ENCODE measurements around the gene MACROD2.

DNA sequence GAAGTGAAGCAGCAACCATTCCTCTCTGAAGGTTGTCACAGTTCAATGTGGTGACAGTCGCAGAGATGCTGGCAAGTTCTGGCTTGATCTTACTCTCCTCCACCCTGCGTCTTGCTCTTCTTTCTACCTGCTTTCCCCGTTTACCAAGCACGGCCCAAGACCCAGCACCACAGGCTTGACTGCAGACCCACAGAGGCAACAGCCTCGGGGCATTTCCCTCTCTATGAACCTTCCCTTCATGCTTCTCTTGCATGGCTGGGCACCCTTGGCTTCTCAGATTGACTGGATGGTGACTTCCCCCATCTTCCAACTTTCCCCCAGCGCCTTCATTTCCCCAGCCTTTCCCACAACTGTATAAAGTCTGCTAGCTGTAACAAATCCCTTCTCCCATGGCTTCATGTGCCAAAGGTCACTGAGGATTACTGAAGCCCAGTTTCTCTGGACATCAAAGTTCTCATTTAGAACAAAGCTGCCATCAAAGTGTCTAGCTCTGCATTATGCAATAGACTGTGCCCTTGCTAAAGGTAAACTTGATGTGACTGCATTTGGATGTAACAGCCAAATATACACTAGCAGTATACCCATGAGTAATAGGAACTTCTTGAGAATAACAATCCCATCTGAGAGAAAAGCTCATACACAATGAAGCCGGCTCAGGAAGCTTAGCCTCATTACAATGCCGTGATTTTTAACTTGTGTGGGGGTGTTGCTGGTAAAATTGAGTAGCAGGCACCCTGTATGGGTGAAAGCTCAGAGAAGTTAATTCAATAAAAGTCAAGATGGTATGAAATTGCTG, 1065.1 kb downstream of the MACROD2 start:
- TF ChIP-seq, protein P1, sequence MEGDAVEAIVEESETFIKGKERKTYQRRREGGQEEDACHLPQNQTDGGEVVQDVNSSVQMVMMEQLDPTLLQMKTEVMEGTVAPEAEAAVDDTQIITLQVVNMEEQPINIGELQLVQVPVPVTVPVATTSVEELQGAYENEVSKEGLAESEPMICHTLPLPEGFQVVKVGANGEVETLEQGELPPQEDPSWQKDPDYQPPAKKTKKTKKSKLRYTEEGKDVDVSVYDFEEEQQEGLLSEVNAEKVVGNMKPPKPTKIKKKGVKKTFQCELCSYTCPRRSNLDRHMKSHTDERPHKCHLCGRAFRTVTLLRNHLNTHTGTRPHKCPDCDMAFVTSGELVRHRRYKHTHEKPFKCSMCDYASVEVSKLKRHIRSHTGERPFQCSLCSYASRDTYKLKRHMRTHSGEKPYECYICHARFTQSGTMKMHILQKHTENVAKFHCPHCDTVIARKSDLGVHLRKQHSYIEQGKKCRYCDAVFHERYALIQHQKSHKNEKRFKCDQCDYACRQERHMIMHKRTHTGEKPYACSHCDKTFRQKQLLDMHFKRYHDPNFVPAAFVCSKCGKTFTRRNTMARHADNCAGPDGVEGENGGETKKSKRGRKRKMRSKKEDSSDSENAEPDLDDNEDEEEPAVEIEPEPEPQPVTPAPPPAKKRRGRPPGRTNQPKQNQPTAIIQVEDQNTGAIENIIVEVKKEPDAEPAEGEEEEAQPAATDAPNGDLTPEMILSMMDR (IDR thresholded peaks at IDR 0.05): no peak
- TF ChIP-seq POLR2A (IDR thresholded peaks at IDR 0.05): no peak

All from body of pancreas (tissue), 4 donors.